ENCODE measurements around the gene TBC1D14.
"Not testable (repeated sequence)": the region's sequence is repeated elsewhere in the genome, so short reads cannot be mapped to it uniquely, and the experiment has no call there.

TBC1D14 gene

DNA sequence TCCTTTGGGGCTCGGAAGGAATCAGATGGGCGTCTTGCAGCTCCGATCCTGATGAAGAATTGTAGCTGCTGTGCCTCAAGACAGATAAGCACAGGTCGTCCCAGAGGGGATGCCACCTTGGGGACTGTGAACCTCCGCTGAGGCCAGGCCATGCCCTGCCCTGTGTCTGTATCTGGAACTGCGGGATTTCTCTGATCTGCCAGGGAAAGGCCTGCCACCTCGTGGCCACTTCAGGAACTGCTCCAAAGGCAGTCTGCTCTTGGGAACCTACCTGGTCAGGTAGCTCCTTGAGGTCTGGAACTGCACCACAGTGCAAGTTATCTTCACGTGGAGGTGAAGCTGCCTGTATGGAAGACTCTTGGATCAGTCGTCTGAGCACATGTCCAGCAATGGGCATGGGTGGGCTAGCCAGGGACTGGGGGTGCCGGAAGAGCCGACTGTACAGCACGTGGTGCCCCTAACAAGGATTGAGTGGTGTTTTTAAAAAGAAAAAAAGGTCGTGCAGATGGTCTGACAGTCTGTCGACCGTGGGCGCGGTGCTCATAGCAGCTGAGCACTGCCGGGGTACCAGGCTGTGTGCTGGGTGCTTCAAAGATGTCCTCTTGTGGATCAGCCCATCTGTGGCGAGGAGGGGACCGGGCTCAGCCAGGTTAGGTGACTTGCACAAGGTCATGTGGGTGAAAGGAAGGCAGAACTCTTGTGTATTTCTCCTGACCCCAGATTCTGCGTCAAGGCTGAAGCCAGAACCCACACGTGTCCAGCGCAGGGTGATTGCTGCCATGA lies 161.3 kb downstream of the TBC1D14 start:
- DNase-seq: peak; percentile 27

DNA sequence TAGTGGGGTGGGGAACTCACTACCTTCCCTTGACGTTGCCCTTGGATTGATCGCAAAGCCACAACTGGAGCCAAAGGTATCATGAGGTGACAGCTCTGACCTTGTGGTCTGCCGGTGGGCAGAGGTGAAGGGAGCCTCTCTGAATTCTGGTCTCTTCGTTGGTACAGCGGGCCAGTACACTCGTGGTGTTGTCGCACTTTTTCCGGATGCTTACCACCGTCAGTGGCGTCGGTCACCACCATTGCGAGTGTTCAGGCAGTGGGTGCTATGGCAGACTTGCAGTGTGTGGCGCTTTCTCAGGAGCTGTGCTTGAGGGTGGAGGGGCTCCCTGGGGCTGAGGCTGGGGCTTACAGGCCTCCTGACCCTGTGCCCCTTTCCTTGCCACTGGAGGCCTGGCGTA lies 163.4 kb downstream of the TBC1D14 start:
- no peak for DNase-seq

DNA sequence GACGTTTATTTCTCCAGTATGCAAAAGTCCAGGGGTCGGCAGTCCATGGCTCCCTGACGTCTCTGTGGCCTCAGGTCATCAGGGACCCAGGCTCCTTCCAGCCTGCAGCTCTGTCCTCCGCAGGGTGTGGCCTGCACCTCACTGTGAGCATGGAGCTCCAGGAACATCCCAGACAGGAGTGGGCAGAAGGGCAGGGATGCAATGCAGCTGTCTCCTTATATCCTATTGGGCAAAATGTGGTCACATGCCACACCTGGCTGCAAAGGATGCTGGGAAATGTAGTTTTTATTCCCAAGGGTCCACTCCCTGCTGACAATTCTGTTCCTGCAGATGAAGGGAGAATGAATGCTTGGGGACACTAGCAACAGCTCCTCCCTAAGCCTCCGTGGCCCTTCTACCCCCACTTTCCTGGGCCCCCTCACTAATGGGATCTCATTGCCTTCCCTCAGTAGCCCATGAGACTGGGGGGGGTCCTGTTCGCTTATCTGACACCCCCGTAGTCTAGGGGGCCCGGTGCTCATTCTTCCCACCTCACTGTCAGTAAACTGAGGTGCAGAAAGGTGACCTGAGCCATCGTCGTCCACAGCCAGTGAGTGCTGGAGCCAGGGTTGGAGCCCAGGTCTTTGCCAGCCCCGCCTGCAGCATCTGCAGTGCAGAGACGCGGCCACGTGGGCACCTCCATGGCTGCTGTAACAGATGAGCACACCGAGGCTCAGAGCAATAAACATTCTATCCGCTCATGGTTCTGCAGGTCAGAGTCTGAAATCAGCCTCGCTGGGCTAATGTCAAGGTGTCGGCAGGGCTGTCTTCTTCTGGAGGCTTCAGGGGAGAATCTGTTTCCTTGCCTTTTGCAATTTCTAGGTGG lies 164.1 kb downstream of the TBC1D14 start:
- peak; percentile 29 for DNase-seq

DNA sequence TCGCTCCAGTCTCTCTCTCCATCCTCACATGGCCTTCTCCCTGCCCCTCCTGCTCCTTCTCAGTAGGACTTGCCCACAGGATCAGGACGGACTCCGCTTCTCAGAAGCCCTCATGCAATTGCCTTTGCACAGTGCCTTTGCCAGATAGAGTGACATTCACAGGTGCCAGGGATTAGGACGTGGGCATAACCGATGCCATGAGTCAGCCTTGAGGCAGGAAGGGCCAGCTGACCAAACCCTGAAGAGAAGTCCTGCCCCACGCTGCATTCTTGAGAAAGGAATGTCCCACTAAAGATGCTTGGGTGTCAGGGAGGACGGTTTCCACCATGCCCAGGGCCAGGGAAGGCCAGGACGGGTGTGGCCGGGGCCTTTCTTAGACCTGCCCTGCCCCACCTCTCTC lies 164.8 kb downstream of the TBC1D14 start:
- no peak for DNase-seq

DNA sequence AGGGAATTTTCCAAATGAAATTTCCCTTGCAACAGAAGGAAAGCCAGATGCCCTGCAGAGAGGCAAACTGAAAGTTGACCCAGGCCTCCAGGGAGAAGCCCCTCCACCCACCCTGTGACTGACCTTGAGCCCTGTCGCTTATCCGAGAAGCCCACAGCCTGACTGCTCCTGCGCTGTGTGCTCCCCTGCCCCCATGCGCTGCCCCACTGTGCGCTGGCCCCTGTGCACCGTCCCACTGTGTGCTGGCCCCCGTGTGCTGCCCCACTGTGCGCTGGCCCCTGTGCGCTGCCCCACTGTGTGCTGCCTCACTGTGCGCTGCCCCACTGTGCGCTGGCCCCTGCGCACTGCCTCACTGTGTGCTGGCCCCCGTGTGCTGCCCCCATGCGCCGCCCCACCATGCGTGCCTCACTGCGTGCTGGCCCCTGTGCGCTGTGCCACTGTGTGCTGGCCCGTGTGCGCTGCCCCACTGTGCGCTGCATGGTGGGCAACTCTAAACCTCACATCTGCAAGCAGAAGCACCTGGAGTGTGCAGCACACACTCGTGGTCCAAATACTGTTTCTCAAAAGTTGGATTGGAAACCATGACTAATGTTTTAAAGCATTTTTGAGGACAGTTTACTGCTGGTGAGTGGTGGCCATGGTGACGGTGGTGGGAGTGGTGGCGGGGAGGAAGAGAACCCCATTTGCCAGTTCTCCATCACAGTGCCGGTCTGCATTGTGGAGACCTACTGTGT lies 166.5 kb downstream of the TBC1D14 start:
- DNase-seq: no peak

DNA sequence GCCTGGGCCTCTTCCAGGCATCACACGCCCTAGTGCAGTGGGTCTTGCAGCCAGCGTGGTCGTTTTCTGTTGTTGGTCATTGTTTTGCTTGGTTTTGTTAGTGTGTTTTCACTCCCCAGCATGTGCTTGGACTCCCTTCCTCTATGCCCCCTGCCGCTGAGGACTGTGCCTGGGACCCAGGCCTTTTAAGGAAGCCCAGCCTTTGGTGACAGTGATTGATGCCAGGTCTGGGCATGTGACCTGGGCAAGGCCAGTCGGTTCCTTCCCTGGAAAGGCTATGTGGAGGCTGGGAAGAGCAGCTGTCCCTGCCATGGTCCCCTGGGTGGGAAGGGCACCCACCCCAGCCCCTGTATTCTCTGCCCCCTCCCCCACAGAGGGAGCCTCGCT lies 167.1 kb downstream of the TBC1D14 start:
- DNase-seq: no peak

DNA sequence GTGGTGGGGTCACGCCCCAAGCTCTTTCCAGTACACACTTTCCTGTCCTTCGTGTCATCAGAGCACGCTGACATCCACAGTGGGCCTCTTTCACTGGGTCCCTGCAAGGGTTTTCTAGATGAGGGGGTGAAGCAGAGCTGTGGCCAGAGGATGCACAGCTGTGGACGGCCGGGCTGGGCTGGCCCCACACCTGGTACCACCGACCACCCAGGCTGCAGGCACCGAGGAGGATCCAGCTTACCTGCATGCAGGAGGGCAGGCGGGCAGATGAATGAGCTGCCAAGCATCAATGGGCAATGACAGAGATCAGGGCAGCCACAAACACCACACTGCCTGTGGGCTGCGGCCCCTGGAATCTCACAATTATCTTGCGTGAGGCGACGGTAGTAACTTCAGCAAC lies 167.7 kb downstream of the TBC1D14 start:
- DNase-seq: no peak

DNA sequence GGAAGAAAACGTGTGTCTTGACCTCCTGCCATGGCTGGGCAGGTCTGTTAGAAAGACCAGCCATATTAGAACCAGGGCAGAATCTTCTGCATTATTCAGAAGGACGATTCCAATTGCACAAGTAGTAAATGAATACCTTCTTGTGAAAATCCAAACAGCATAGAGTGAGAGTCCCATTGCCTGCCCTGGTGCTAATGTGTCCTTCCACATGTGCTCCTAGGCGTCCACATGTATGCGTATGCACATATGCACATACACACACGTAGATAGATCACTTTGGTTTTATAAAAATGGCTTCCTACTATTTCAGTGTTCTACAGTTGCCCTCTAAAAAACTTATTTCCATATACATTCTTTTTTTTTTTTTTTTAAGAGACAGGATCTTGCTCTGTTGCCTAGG lies 168.4 kb downstream of the TBC1D14 start:
- DNase-seq: no peak

DNA sequence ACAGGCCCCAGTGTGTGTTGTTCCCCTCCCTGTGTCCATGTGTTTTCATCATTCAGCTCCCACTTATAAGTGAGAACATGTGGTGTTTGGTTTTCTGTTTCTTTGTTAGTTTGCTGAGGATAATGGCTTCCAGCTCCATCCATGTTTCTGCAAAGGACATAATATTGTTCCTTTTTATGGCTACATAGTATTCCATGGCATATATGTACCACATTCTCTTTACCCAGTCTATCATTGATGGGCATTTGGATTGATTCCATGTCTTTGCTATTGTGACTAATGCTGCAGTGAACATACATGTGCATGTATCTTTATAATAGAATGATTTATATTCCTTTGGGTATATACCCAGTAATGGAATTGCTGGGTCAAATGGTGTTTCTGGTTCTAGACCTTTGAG lies 169.9 kb downstream of the TBC1D14 start:
- not testable (repeated sequence) for DNase-seq

DNA sequence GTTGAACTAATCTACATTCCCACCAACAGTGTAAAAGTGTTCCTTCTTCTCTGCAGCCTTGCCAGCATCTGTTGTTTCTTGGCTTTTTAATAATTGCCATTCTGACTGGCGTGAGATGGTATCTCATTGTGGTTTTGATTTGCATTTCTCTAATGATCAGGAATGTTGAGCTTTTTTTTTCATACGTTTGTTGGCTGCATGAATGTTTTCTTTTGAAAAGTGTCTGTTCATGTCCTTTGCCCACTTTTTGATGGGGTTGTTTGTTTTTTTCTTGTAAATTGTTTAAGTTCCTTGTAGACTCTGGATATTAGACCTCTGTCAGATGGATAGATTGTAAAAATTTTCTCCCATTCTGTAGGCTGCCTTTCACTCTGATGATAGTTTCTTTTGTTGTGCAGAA lies 170.3 kb downstream of the TBC1D14 start:
- not testable (repeated sequence) for DNase-seq

Measured in NCI-H187 treated with DMSO at 0.1 percent for 48 hours (cell line).